H9 (cell line): ENCODE measurements around the gene TRAF3. TPM values are rescaled to one million over a fixed set of nuclear protein-coding genes. Genes with fewer than 3 reads are reported as not detected.

Experiments
- DNase-seq: peaks from one replicate; pipeline ENCODE4 v3.0.0-alpha.2; 2017
- H2AFZ ChIP-seq: one replicate; pipeline ENCODE4 v1.6.1; 2013; ENCODE audit warnings: mild to moderate bottlenecking, low read length, control low read depth, moderate library complexity
- H2AK5ac ChIP-seq: 2 replicates; pipeline ENCODE4 v1.6.1; 2013; ENCODE audit warnings: low read length, control low read depth, mixed read lengths; ENCODE audit not compliant: insufficient read length
- H2BK120ac ChIP-seq: one replicate; pipeline ENCODE4 v1.6.1; 2013; ENCODE audit warnings: low read depth, mild to moderate bottlenecking, low read length, control low read depth, inconsistent platforms; ENCODE audit not compliant: poor library complexity, severe bottlenecking
- H2BK12ac ChIP-seq: 2 replicates; pipeline ENCODE4 v1.6.1; 2013; ENCODE audit warnings: low read length, control low read depth, mixed read lengths, low read depth; ENCODE audit not compliant: insufficient read length
- H2BK15ac ChIP-seq: 2 replicates; pipeline ENCODE4 v1.6.1; 2013; ENCODE audit warnings: low read depth, low read length, control low read depth
- H2BK20ac ChIP-seq: one replicate; pipeline ENCODE4 v1.6.1; 2013; ENCODE audit warnings: low read depth, mild to moderate bottlenecking, low read length, control low read depth, inconsistent platforms; ENCODE audit not compliant: poor library complexity, severe bottlenecking
- H2BK5ac ChIP-seq: 2 replicates; pipeline ENCODE4 v1.6.1; 2013; ENCODE audit warnings: low read length, control low read depth, mixed read lengths; ENCODE audit not compliant: insufficient read length
- H3K14ac ChIP-seq: 2 replicates; pipeline ENCODE4 v1.6.1; 2013; ENCODE audit warnings: low read length, control low read depth; ENCODE audit not compliant: insufficient read depth
- H3K18ac ChIP-seq: 2 replicates; pipeline ENCODE4 v1.6.1; 2013; ENCODE audit warnings: low read depth, mild to moderate bottlenecking, mixed read lengths, low read length, control low read depth; ENCODE audit not compliant: insufficient read length
- H3K23ac ChIP-seq: 2 replicates; pipeline ENCODE4 v1.6.1; 2013; ENCODE audit warnings: low read length, control low read depth, mixed read lengths, low read depth; ENCODE audit not compliant: insufficient read length
- H3K23me2 ChIP-seq: 2 replicates; pipeline ENCODE4 v1.6.1; 2013; ENCODE audit warnings: low read depth, mild to moderate bottlenecking, mixed read lengths, low read length, control low read depth; ENCODE audit not compliant: insufficient read length, poor library complexity, severe bottlenecking
- H3K27ac ChIP-seq: 2 replicates; pipeline ENCODE4 v1.5.1; 2013; ENCODE audit warnings: low read length, control low read depth, mixed read lengths, low read depth; ENCODE audit not compliant: insufficient read length
- H3K27me3 ChIP-seq: 2 replicates; pipeline ENCODE4 v1.6.1; 2013; ENCODE audit warnings: low read length, control low read depth, inconsistent platforms; ENCODE audit not compliant: insufficient read depth
- H3K4ac ChIP-seq: 2 replicates; pipeline ENCODE4 v1.6.1; 2013; ENCODE audit warnings: low read depth, mild to moderate bottlenecking, control low read depth, inconsistent platforms, low read length, moderate library complexity
- H3K4me1 ChIP-seq: 2 replicates; pipeline ENCODE4 v1.6.1; 2013; ENCODE audit warnings: low read length, control low read depth, inconsistent platforms; ENCODE audit not compliant: insufficient read depth
- H3K4me2 ChIP-seq: 2 replicates; pipeline ENCODE4 v1.6.1; 2013; ENCODE audit warnings: low read length, control low read depth, mixed read lengths; ENCODE audit not compliant: insufficient read length, insufficient read depth
- H3K56ac ChIP-seq: 2 replicates; pipeline ENCODE4 v1.6.1; 2013; ENCODE audit warnings: low read depth, mild to moderate bottlenecking, mixed read lengths, low read length, control low read depth; ENCODE audit not compliant: insufficient read length
- H3K79me1 ChIP-seq: 2 replicates; pipeline ENCODE4 v1.6.1; 2013; ENCODE audit warnings: low read depth, mild to moderate bottlenecking, moderate library complexity, low read length, control low read depth, inconsistent platforms; ENCODE audit not compliant: insufficient read depth, poor library complexity, severe bottlenecking
- H3K79me2 ChIP-seq: 2 replicates; pipeline ENCODE4 v1.6.1; 2013; ENCODE audit warnings: low read length, control low read depth, inconsistent platforms; ENCODE audit not compliant: insufficient read depth
- H3K9ac ChIP-seq: 2 replicates; pipeline ENCODE4 v1.6.1; 2013; ENCODE audit warnings: low read length, control low read depth, mixed read lengths; ENCODE audit not compliant: insufficient read length; ENCODE audit errors: extremely low read depth
- H3K9me3 ChIP-seq: one replicate; pipeline ENCODE4 v1.6.1; 2013; ENCODE audit warnings: low read depth, low read length, inconsistent platforms; ENCODE audit not compliant: control insufficient read depth
- H3T11ph ChIP-seq: one replicate; pipeline ENCODE4 v1.6.1; 2013; ENCODE audit warnings: mild to moderate bottlenecking, low read length, control low read depth, inconsistent platforms
- H4K20me1 ChIP-seq: one replicate; pipeline ENCODE4 v1.6.1; 2013; ENCODE audit not compliant: control insufficient read depth, insufficient read length, insufficient read depth
- H4K5ac ChIP-seq: 2 replicates; pipeline ENCODE4 v1.6.1; 2013; ENCODE audit warnings: low read depth, mild to moderate bottlenecking, mixed read lengths, low read length, control low read depth; ENCODE audit not compliant: insufficient read length
- H4K8ac ChIP-seq: replicated peaks from 2 replicates; pipeline ENCODE4 v1.6.1; 2013; ENCODE audit warnings: low read length, control low read depth, mixed read lengths, low read depth; ENCODE audit not compliant: insufficient read length
- H4K91ac ChIP-seq: 2 replicates; pipeline ENCODE4 v1.6.1; 2013; ENCODE audit warnings: low read depth, mild to moderate bottlenecking, moderate library complexity, mixed read lengths, low read length, control low read depth; ENCODE audit not compliant: insufficient read length
- H3K27ac Mint-ChIP-seq, 3 experiments: 2 replicates in 2 of 3; 3 replicates in 1 of 3; pipeline ENCODE4 v1.8.0; 2020 to 2021; ENCODE audit warnings: mixed read lengths in 3 of 3, mild to moderate bottlenecking in 1 of 3, moderate library complexity in 1 of 3
- H3K27me3 Mint-ChIP-seq: 2 replicates; pipeline ENCODE4 v1.8.0; 2021; ENCODE audit warnings: low read depth, mild to moderate bottlenecking, moderate library complexity, mixed read lengths
- H3K36me3 Mint-ChIP-seq, 3 experiments: 2 replicates in 2 of 3; 3 replicates in 1 of 3; pipeline ENCODE4 v1.8.0; 2020 to 2021; ENCODE audit warnings: low read depth in 3 of 3, mixed read lengths in 3 of 3; ENCODE audit not compliant: insufficient read depth in 1 of 3
- H3K4me1 Mint-ChIP-seq, 2 experiments: 2 replicates each; pipeline ENCODE4 v1.8.0; 2020; ENCODE audit warnings: mixed read lengths in 2 of 2
- H3K4me3 Mint-ChIP-seq, 2 experiments: 2 replicates in 1 of 2; 3 replicates in 1 of 2; pipeline ENCODE4 v1.8.0; 2020 to 2021; ENCODE audit warnings: mild to moderate bottlenecking in 2 of 2, mixed read lengths in 2 of 2, moderate library complexity in 1 of 2
- H3K9me3 Mint-ChIP-seq, 2 experiments: 2 replicates in 1 of 2; 3 replicates in 1 of 2; pipeline ENCODE4 v1.8.0; 2020; ENCODE audit warnings: mild to moderate bottlenecking in 2 of 2, mixed read lengths in 2 of 2, moderate library complexity in 1 of 2
- WGBS: extraction: QIAGEN DNeasy Blood & Tissue Kit; methylation state at CpG from one replicate; pipeline ENCODE4 v1.1.7; 2013; ENCODE audit warnings: missing lambda C conversion rate, low lambda C conversion rate, mixed read lengths; ENCODE audit not compliant: insufficient read length; ENCODE audit errors: extremely low coverage; 5-methylcytosine and 5-hydroxymethylcytosine counted together
- total RNA-seq: library from RNA; stranded (reverse); gene quantifications from 2 replicates; pipeline ENCODE4 v1.2.1, GENCODE V29; 2021
- TF ChIP-seq, protein P1 (sequence below): fragments of 200-600 bp; sonication (generic); conservative IDR thresholded peaks from 3 replicates; pipeline ENCODE4 v1.8.0; 2021; ENCODE audit warnings: antibody characterized with exemption, mild to moderate bottlenecking

TRAF3 gene
- total RNA-seq, 1 experiment from 2014 or later, result 9.6 TPM

DNA sequence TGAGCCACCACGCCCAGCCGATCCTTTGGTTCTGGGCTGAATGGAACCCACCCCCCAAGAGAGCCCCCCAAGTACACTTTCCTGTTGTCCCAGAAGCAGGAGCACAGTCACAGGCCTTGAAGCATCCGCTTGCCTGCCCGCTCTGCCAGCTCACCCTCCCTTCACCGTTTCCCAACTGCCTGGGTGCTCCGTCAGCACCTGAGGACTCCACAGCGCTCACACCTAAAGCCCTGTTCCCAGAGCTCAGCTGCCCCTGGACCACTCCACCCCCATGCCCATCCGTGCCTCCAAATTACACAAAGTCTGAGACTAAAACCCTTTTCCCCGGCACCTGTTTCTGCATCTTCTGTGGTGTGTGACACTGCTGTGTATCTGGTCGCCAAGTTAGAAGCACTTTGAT is 44.3 kb upstream of the TRAF3 start:
- no peak overlapping the region for H3K23ac ChIP-seq
- no peaks in the 10 kb centered on the region for H3K4me1 ChIP-seq
- no peaks in the 10 kb centered on the region for H3K9me3 ChIP-seq
- H3K27ac ChIP-seq, result no peak overlapping the region
- no peak overlapping the region for H3T11ph ChIP-seq
- H2BK15ac ChIP-seq, result no peak overlapping the region
- no peak overlapping the region for H2BK20ac ChIP-seq
- H4K5ac ChIP-seq, result no peak overlapping the region
- H3K4me1 Mint-ChIP-seq, result peaks cover 5 to 8% of the 10 kb centered on the region in 2 experiments; a peak in 2 of 4 replicates
- no peak overlapping the region for H4K91ac ChIP-seq
- no peak overlapping the region for H4K8ac ChIP-seq
- no peaks in the 10 kb centered on the region for H3K27me3 ChIP-seq
- no peak overlapping the region for H3K4ac ChIP-seq
- no peaks in the 10 kb centered on the region for H4K20me1 ChIP-seq
- no peak overlapping the region for H3K14ac ChIP-seq
- no peak for DNase-seq
- TF ChIP-seq, protein P1, sequence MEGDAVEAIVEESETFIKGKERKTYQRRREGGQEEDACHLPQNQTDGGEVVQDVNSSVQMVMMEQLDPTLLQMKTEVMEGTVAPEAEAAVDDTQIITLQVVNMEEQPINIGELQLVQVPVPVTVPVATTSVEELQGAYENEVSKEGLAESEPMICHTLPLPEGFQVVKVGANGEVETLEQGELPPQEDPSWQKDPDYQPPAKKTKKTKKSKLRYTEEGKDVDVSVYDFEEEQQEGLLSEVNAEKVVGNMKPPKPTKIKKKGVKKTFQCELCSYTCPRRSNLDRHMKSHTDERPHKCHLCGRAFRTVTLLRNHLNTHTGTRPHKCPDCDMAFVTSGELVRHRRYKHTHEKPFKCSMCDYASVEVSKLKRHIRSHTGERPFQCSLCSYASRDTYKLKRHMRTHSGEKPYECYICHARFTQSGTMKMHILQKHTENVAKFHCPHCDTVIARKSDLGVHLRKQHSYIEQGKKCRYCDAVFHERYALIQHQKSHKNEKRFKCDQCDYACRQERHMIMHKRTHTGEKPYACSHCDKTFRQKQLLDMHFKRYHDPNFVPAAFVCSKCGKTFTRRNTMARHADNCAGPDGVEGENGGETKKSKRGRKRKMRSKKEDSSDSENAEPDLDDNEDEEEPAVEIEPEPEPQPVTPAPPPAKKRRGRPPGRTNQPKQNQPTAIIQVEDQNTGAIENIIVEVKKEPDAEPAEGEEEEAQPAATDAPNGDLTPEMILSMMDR, result no peak
- no peaks in the 10 kb centered on the region; the same call in 1 of the 2 replicates for H3K27me3 Mint-ChIP-seq
- H3K23me2 ChIP-seq, result no peaks in the 10 kb centered on the region
- H3K79me2 ChIP-seq, result no peaks in the 10 kb centered on the region
- no peak overlapping the region for H3K18ac ChIP-seq
- no peak overlapping the region for H3K56ac ChIP-seq
- no CpG with 5 or more reads among the region's 10 CpGs for WGBS
- H3K9ac ChIP-seq, result no peak overlapping the region
- H2AFZ ChIP-seq, result no peak overlapping the region
- H3K9me3 Mint-ChIP-seq, result no peaks in the 10 kb centered on the region
- H2BK12ac ChIP-seq, result no peak overlapping the region
- peaks cover 10 to 36% (median 17%) of the 10 kb centered on the region in 3 experiments for H3K36me3 Mint-ChIP-seq
- no peak overlapping the region for H2AK5ac ChIP-seq
- H3K79me1 ChIP-seq, result no peaks in the 10 kb centered on the region
- no peak overlapping the region for H3K4me2 ChIP-seq
- peak overlapping the region; percentile 19 to 89 (median 81); a peak in 4 of 7 replicates for H3K27ac Mint-ChIP-seq
- no peak overlapping the region for H2BK120ac ChIP-seq
- H2BK5ac ChIP-seq, result no peak overlapping the region
- H3K4me3 Mint-ChIP-seq, result no peak overlapping the region
